Measurements from ENCODE around the gene SLC16A4.
"Not testable (repeated sequence)": the region's sequence is repeated elsewhere in the genome, so short reads cannot be mapped to it uniquely, and the experiment has no call there.

DNA sequence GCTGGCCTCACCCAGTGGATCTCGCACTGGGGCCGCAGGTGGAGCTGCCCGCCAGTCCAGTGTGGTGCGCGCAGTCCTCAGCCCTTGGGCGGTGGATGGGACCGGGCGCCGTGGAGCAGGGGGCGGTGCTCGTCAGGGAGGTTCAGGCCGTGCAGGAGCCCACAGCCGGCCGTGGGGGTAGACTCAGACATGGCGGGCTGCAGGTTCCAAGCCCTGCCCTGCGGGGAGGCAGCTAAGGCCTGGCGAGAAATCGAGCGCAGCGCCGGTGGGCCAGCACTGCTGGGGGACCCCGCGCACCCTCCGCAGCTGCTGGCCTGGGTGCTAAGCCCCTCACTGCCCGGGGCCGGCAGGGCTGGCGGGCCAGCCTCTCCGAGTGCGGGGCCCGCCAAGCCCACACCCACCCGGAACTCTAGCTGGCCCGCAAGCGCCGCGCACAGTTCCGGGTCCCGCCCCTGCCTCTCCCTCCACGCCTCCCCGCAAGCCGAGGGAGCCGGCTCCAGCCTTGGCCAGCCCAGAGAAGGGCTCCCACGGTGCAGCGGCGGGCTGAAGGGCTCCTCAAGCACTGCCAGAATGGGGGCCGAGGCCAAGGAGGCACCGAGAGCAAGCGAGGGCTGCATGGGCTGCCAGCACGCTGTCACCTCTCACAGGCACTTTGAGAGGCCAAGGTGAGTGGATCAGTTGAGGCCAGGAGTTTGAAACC is 5.6 kb upstream of the SLC16A4 start:
- not testable (repeated sequence) for TF ChIP-seq CHD2 (IDR thresholded peaks at IDR 0.05; ENCODE audit: low read length); ZNF274 (IDR thresholded peaks at IDR 0.05; ENCODE audit: borderline replicate concordance, extremely low read depth, low read length); GABPA (IDR thresholded peaks at IDR 0.05; ENCODE audit: borderline replicate concordance, insufficient read depth, low read length); EP300 (IDR thresholded peaks at IDR 0.05; ENCODE audit: borderline replicate concordance in 1 of 2, low read depth in 2 of 2, low read length in 2 of 2); EZH2 (IDR thresholded peaks at IDR 0.05; ENCODE audit: low read depth, low read length, severe bottlenecking); EGR1 (IDR thresholded peaks at IDR 0.05; ENCODE audit: borderline replicate concordance, low read depth, low read length); CEBPB (IDR thresholded peaks at IDR 0.05; ENCODE audit: low read depth, low read length)
- TF ChIP-seq, protein P1, sequence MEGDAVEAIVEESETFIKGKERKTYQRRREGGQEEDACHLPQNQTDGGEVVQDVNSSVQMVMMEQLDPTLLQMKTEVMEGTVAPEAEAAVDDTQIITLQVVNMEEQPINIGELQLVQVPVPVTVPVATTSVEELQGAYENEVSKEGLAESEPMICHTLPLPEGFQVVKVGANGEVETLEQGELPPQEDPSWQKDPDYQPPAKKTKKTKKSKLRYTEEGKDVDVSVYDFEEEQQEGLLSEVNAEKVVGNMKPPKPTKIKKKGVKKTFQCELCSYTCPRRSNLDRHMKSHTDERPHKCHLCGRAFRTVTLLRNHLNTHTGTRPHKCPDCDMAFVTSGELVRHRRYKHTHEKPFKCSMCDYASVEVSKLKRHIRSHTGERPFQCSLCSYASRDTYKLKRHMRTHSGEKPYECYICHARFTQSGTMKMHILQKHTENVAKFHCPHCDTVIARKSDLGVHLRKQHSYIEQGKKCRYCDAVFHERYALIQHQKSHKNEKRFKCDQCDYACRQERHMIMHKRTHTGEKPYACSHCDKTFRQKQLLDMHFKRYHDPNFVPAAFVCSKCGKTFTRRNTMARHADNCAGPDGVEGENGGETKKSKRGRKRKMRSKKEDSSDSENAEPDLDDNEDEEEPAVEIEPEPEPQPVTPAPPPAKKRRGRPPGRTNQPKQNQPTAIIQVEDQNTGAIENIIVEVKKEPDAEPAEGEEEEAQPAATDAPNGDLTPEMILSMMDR (IDR thresholded peaks at IDR 0.05; ENCODE audit: control extremely low read depth in 1 of 3, insufficient read depth in 1 of 3, low read depth in 1 of 3, low read length in 3 of 3), result not testable (repeated sequence)
- TF ChIP-seq, protein P2, sequence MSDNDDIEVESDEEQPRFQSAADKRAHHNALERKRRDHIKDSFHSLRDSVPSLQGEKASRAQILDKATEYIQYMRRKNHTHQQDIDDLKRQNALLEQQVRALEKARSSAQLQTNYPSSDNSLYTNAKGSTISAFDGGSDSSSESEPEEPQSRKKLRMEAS (IDR thresholded peaks at IDR 0.05), result not testable (repeated sequence)

All from H1 (cell line).